HCT116 (cell line): Measurements from ENCODE around the gene SUSD4. TPM values are rescaled to one million over a fixed set of nuclear protein-coding genes. Genes with fewer than 3 reads are reported as not detected.

Experiments used
- ATAC-seq: fragments of 200-7000 bp; cut with Tn5 transposase; 2 replicates; pipeline ENCODE4 v1.9.1; 2020; ENCODE audit warnings: mild to moderate bottlenecking, moderate library complexity
- BruUV-seq: library from RNA; stranded (reverse); fragments of 400-500 nt; replicated peaks from 2 replicates; lab custom pipeline; 2021; lab: Mats Ljungman, UMichigan
- CTCF ChIA-PET: fragments of 300-600 bp; sonication (Branson Sonifier 250); formaldehyde crosslinking; loops from one replicate; lab custom pipeline; 2021; ENCODE audit warnings: antibody characterized with exemption; lab: Charles Lee
- POLR2A ChIA-PET: fragments of 300-600, 350-600 bp; sonication (Branson Sonifier 250); formaldehyde crosslinking; loops from one replicate; lab custom pipeline; 2021; ENCODE audit warnings: antibody characterized with exemption; lab: Charles Lee
- RAD21 ChIA-PET, 2 experiments: fragments of 300-600 bp; sonication (Branson Sonifier 250); formaldehyde crosslinking; loops; one replicate each; lab custom pipeline; 2023; ENCODE audit warnings: low total read pairs in 2 of 2; ENCODE audit not compliant: uncharacterized antibody in 2 of 2, unreplicated experiment in 2 of 2, low non-redundant PET in 1 of 2; lab: Charles Lee
- DNase-seq: peaks from one replicate; pipeline ENCODE4 v3.0.0-alpha.2; 2010; ENCODE audit warnings: low read depth, low spot score
- H2AFZ ChIP-seq: fragments of 200-600 bp; shearing (Covaris generic), sonication (generic); 2 replicates; pipeline ENCODE4 v1.6.1; 2017; ENCODE audit warnings: low read depth, mixed run types, mixed read lengths, antibody characterized with exemption, low read length; ENCODE audit not compliant: poor library complexity, severe bottlenecking
- H3K27ac ChIP-seq: 2 replicates; pipeline ENCODE4 v1.5.1; 2012; ENCODE audit warnings: low read depth, low read length
- H3K27me3 ChIP-seq: fragments of 200-600 bp; sonication (generic); 2 replicates; pipeline ENCODE4 v1.6.1; 2016; ENCODE audit warnings: mixed run types, low read length, mixed read lengths; ENCODE audit not compliant: insufficient read depth
- H3K36me3 ChIP-seq, 2 experiments: fragments of 200-500 bp in 1 of 2; fragments of 200-600 bp in 1 of 2; sonication (Bioruptor generic) in 1 of 2; sonication (generic) in 1 of 2; 2 replicates each; pipeline versions ENCODE4 v1.5.1 to v1.6.1; 2014 to 2016; ENCODE audit warnings: low read length in 2 of 2, inconsistent platforms in 1 of 2, mixed read lengths in 1 of 2, mixed run types in 1 of 2; ENCODE audit not compliant: insufficient read depth in 2 of 2, control insufficient read depth in 1 of 2
- H3K4me1 ChIP-seq, 2 experiments: fragments of 200-600 bp in 1 of 2; sonication (generic) in 1 of 2; 2 replicates each; pipeline versions ENCODE4 v1.5.1 to v1.6.1; 2012 to 2017; ENCODE audit warnings: low read length in 2 of 2, inconsistent platforms in 1 of 2, mild to moderate bottlenecking in 1 of 2, mixed read lengths in 1 of 2, mixed run types in 1 of 2, moderate library complexity in 1 of 2; ENCODE audit not compliant: insufficient read depth in 2 of 2, control insufficient read depth in 1 of 2
- H3K4me2 ChIP-seq: fragments of 200-600 bp; sonication (generic); 2 replicates; pipeline ENCODE4 v1.6.1; 2017; ENCODE audit warnings: mixed run types, low read length, mixed read lengths
- H3K4me3 ChIP-seq, 2 experiments: fragments of 200-600 bp in 1 of 2; sonication (generic) in 1 of 2; replicated peaks in 1 of 2; 2 replicates each; pipeline ENCODE4 v1.5.1; 2011 to 2016; ENCODE audit warnings: low read length in 2 of 2, control low read depth in 1 of 2, low read depth in 1 of 2, mild to moderate bottlenecking in 1 of 2, mixed read lengths in 1 of 2, mixed run types in 1 of 2
- H3K79me2 ChIP-seq: fragments of 200-600 bp; sonication (generic); 2 replicates; pipeline ENCODE4 v1.6.1; 2017; ENCODE audit warnings: mild to moderate bottlenecking, mixed run types, low read length, moderate library complexity, mixed read lengths; ENCODE audit not compliant: insufficient read depth
- H3K9ac ChIP-seq: fragments of 200-600 bp; sonication (generic); 2 replicates; pipeline ENCODE4 v1.6.1; 2016; ENCODE audit warnings: low read length, mixed read lengths
- H3K9me2 ChIP-seq: fragments of 200-600 bp; sonication (generic), shearing (Covaris generic); 2 replicates; pipeline ENCODE4 v1.6.1; 2017; ENCODE audit warnings: mixed run types, mild to moderate bottlenecking, moderate library complexity; ENCODE audit not compliant: insufficient read depth
- H3K9me3 ChIP-seq, 2 experiments: fragments of 200-500 bp in 1 of 2; fragments of 200-600 bp in 1 of 2; sonication (Bioruptor generic) in 1 of 2; sonication (generic) in 1 of 2; 2 replicates each; pipeline ENCODE4 v1.6.1; 2014 to 2017; ENCODE audit warnings: low read length in 2 of 2, mixed read lengths in 2 of 2, inconsistent platforms in 1 of 2, low read depth in 1 of 2, mild to moderate bottlenecking in 1 of 2, mixed run types in 1 of 2, moderate library complexity in 1 of 2; ENCODE audit not compliant: control insufficient read depth in 1 of 2, insufficient read depth in 1 of 2
- H4K20me1 ChIP-seq: fragments of 200-600 bp; sonication (generic), shearing (Covaris generic); 2 replicates; pipeline ENCODE4 v1.6.1; 2017; ENCODE audit warnings: mixed run types, mild to moderate bottlenecking, moderate library complexity; ENCODE audit not compliant: insufficient read depth
- ATF3 ChIP-seq: IDR thresholded peaks from 2 replicates; pipeline ENCODE4 v1.6.1; 2012
- CBX3 ChIP-seq: IDR thresholded peaks from 2 replicates; pipeline ENCODE4 v1.6.1; 2012; ENCODE audit warnings: low read depth
- CTCF ChIP-seq, 3 experiments: fragments of 200-600 bp in 1 of 3; sonication (generic) in 1 of 3; IDR thresholded peaks in 2 of 3; conservative IDR thresholded peaks in 1 of 3; 2 replicates each; pipeline ENCODE4 v1.5.1; 2012 to 2017; ENCODE audit warnings: low read depth in 2 of 3, low read length in 2 of 3, antibody characterized with exemption in 1 of 3, borderline replicate concordance in 1 of 3, control low read depth in 1 of 3, mild to moderate bottlenecking in 1 of 3, mixed read lengths in 1 of 3, mixed run types in 1 of 3, moderate library complexity in 1 of 3; ENCODE audit not compliant: insufficient read depth in 1 of 3
- ELF1 ChIP-seq: IDR thresholded peaks from 2 replicates; pipeline ENCODE4 v1.6.1; 2012; ENCODE audit warnings: low read depth, borderline replicate concordance
- EZH2phosphoT487 ChIP-seq: fragments of 200-600 bp; IDR thresholded peaks from 2 replicates; pipeline ENCODE4 v1.6.1; 2018; ENCODE audit warnings: antibody characterized with exemption, borderline replicate concordance
- FOSL1 ChIP-seq: IDR thresholded peaks from 2 replicates; pipeline ENCODE4 v1.6.1; 2012; ENCODE audit warnings: low read depth
- JUND ChIP-seq: IDR thresholded peaks from 2 replicates; pipeline ENCODE4 v1.6.1; 2012
- MAX ChIP-seq: IDR thresholded peaks from 2 replicates; pipeline ENCODE4 v1.6.1; 2012
- POLR2A ChIP-seq: IDR thresholded peaks from 2 replicates; pipeline ENCODE4 v1.7.0; 2011; ENCODE audit warnings: borderline replicate concordance; ENCODE audit not compliant: insufficient read depth, insufficient read length; ENCODE audit errors: extremely low read depth
- POLR2AphosphoS5 ChIP-seq: IDR thresholded peaks from 2 replicates; pipeline ENCODE4 v1.6.1; 2011; ENCODE audit warnings: mild to moderate bottlenecking, low read depth, low read length, moderate library complexity
- RAD21 ChIP-seq: IDR thresholded peaks from 2 replicates; pipeline ENCODE4 v1.6.1; 2012; ENCODE audit warnings: low read depth, mild to moderate bottlenecking
- REST ChIP-seq: IDR thresholded peaks from 2 replicates; pipeline ENCODE4 v1.6.1; 2012; ENCODE audit warnings: low read depth
- SIN3A ChIP-seq: IDR thresholded peaks from 2 replicates; pipeline ENCODE4 v1.6.1; 2012; ENCODE audit warnings: low read depth
- SP1 ChIP-seq: IDR thresholded peaks from 2 replicates; pipeline ENCODE4 v1.6.1; 2012; ENCODE audit warnings: low read depth
- SRF ChIP-seq: IDR thresholded peaks from 2 replicates; pipeline ENCODE4 v1.6.1; 2012; ENCODE audit warnings: low read depth
- TCF7L2 ChIP-seq: IDR thresholded peaks from 2 replicates; pipeline ENCODE4 v1.7.0; 2011; ENCODE audit warnings: borderline replicate concordance, inconsistent platforms; ENCODE audit not compliant: insufficient read depth, insufficient read length; ENCODE audit errors: extremely low read depth
- ZBTB33 ChIP-seq: IDR thresholded peaks from 2 replicates; pipeline ENCODE4 v1.6.1; 2011; ENCODE audit warnings: mild to moderate bottlenecking, low read length, moderate library complexity; ENCODE audit not compliant: insufficient replicate concordance; ENCODE audit errors: extremely low read depth
- ZFX ChIP-seq: fragments of 450-650 bp; IDR thresholded peaks from 2 replicates; pipeline ENCODE4 v1.6.1; 2017
- ZNF274 ChIP-seq: fragments of 200-500 bp; sonication (Bioruptor generic); IDR thresholded peaks from 2 replicates; pipeline ENCODE4 v1.6.1; 2014; ENCODE audit warnings: mild to moderate bottlenecking, low read depth, low read length, inconsistent platforms
- intact Hi-C: fragments of 100-400 bp; cut with micrococcal nuclease; formaldehyde crosslinking; loops from 2 replicates; pipeline ENCODE4 v1.10.0; 2022
- total RNA-seq: library from RNA; stranded (reverse); gene quantifications from one replicate; pipeline ENCODE4 v1.2.1, GENCODE V29; 2021; ENCODE audit not compliant: unreplicated experiment

Gene SUSD4
- total RNA-seq, 1 experiment from 2014 or later = 0.59 TPM

GRCh38 chr1:223202376-223203033 lies 161.5 kb downstream of the SUSD4 start:
- Histone ChIP-seq H4K20me1 (no peaks in the 10 kb centered on the region), H3K27ac (no peak overlapping the region), H2AFZ (no peak overlapping the region), H3K9ac (no peak overlapping the region), H3K9me3 (no peaks in the 10 kb centered on the region), H3K36me3 (no peaks in the 10 kb centered on the region), H3K4me2 (no peak overlapping the region), H3K4me1 (no peaks in the 10 kb centered on the region), H3K9me2 (no peaks in the 10 kb centered on the region), H3K4me3 (no peak overlapping the region), H3K27me3 (no peaks in the 10 kb centered on the region), H3K79me2 (no peaks in the 10 kb centered on the region)
- CTCF ChIA-PET = no interaction called here
- intact Hi-C loops = no loop called here
- ATAC-seq (no peak), DNase-seq (no peak)
- POLR2A ChIA-PET = no interaction called here
- BruUV-seq = no TSS peak
- RAD21 ChIA-PET = no interaction called here
- no peak for TF ChIP-seq CBX3
- TF ChIP-seq SP1 = no peak
- no peak for TF ChIP-seq SIN3A
- TF ChIP-seq ZNF274 = no peak
- no peak for TF ChIP-seq TCF7L2
- TF ChIP-seq JUND = no peak
- no peak for TF ChIP-seq ZBTB33
- no peak for TF ChIP-seq RAD21
- no peak for TF ChIP-seq ZFX
- TF ChIP-seq REST = no peak
- TF ChIP-seq ATF3 = no peak
- TF ChIP-seq POLR2A = no peak
- no peak for TF ChIP-seq FOSL1
- TF ChIP-seq ELF1 = no peak
- TF ChIP-seq MAX = no peak
- TF ChIP-seq POLR2AphosphoS5 = no peak
- no peak for TF ChIP-seq CTCF (IDR thresholded peaks at IDR 0.05 in 2 of 3, conservative IDR thresholded peaks at IDR 0.05 in 1 of 3; ENCODE audit: borderline replicate concordance in 1 of 3, insufficient read depth in 1 of 3, low read depth in 2 of 3, low read length in 2 of 3)
- TF ChIP-seq EZH2phosphoT487 = no peak
- no peak for TF ChIP-seq SRF
